Measurements from ENCODE around the gene UVRAG. TPM values are rescaled to one million over a fixed set of nuclear protein-coding genes. Genes with fewer than 3 reads are reported as not detected.

UVRAG gene
- total and polyA plus RNA-seq, 4 experiments from 2014 or later, result 11.2 to 32.2 (median 21.3) TPM

DNA sequence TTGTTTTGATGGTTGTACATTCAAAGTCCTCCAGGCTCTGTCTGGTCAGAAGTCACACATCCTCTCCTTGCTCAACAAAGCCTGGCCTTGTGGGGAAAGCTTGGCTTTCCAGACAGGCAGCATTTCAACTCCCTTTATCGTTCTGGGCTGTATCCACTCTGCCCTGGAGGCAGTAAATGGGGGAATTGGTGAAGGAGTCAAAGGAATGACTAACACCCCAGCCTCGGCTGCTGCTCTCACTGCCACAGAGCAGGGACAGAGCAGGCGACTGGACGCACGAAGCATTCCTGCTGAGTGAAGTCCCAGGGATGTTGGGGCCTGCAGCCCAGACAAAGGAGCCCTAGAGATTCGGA is 338.5 kb downstream of the UVRAG start:
- H3K27ac Mint-ChIP-seq, result peak overlapping the region in 3 of 7 donors; percentile 3 to 48 (median 15)
- no peak overlapping the region for H3K27ac ChIP-seq (ENCODE audit: low read depth, low read length)

DNA sequence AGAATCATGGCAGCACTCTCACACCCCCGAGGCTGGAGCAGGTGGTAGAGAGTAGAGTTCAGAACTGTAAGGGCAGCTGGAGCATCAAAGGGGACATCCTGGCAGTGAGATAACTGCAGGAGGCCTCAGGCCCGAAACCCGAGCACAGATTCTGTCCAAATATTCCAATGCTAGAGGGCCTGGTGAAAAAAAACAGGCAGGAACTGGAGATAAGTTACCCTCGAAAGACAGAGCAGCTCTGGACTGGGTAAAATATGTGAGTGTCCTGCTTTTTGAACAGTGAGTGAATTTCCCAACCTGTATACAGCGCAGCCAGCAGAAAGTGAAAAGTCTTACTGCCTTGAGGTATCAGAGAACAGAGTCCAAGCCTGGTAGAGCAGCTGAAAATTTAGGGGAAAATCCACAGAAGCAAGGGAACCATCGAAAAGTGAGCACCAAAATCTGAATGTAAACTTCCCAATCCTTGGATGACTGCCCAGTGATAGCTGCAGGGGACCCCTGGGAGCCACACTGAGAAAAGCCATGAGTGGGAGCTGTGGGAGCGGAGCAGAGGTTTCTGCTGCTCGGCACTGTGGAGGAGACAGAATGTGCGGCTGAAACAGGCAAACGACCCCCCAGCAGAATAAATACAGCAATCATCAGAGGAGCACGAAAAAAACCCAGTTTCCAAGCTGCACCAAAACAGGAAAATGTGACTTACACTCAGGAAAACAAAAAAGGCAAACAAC is 340.7 kb downstream of the UVRAG start:
- intact Hi-C loops (cut with micrococcal nuclease), result no loop called here
- no peaks in the 10 kb centered on the region for H3K36me3 Mint-ChIP-seq
- no peaks in the 10 kb centered on the region for H3K9me3 Mint-ChIP-seq
- H3K4me3 ChIP-seq (ENCODE audit: low read length in 2 of 2), result no peak overlapping the region
- ChIA-PET CTCF (ENCODE audit: partially characterized antibody) (interaction anchor here (1.4 kb wide), 1 partner anchor 259 kb away, joined by 8 read pairs; no protein-coding TSS in a partner anchor), POLR2A (ENCODE audit: partially characterized antibody) (no interaction called here)
- peaks cover 22% of the 10 kb centered on the region for H3K4me1 ChIP-seq (ENCODE audit: insufficient read depth, low read length)
- H3K4me1 Mint-ChIP-seq, result peaks cover 16 to 28% (median 21%) of the 10 kb centered on the region in 4 donors
- H3K4me3 Mint-ChIP-seq, result no peak overlapping the region
- H3K27ac Mint-ChIP-seq, result peak overlapping the region in 1 of 7 donors; percentile 38
- H3K36me3 ChIP-seq (ENCODE audit: insufficient read depth, low read length), result no peaks in the 10 kb centered on the region
- H3K27ac ChIP-seq (ENCODE audit: low read depth, low read length), result no peak overlapping the region
- no peak for DNase-seq
- H3K27me3 ChIP-seq (ENCODE audit: insufficient read depth, low read length), result no peaks in the 10 kb centered on the region
- H3K9me3 ChIP-seq (ENCODE audit: control insufficient read depth in 1 of 2, low read length in 2 of 2), result no peaks in the 10 kb centered on the region
- peaks cover 0 to 2% of the 10 kb centered on the region in 2 donors for H3K27me3 Mint-ChIP-seq

More for the DNA sequence above, 338.5 kb downstream of the UVRAG start:
- Histone ChIP-seq H3K9me3 (ENCODE audit: control insufficient read depth in 1 of 2, low read length in 2 of 2) (no peaks in the 10 kb centered on the region), H3K4me3 (ENCODE audit: low read length in 2 of 2) (no peak overlapping the region), H3K36me3 (ENCODE audit: insufficient read depth, low read length) (no peaks in the 10 kb centered on the region), H3K27me3 (ENCODE audit: insufficient read depth, low read length) (no peaks in the 10 kb centered on the region), H3K4me1 (ENCODE audit: insufficient read depth, low read length) (peaks cover 22% of the 10 kb centered on the region)
- H3K9me3 Mint-ChIP-seq, result no peaks in the 10 kb centered on the region
- H3K4me1 Mint-ChIP-seq, result peaks cover 16 to 28% (median 22%) of the 10 kb centered on the region in 4 donors
- ChIA-PET POLR2A (ENCODE audit: partially characterized antibody) (no interaction called here), CTCF (ENCODE audit: partially characterized antibody) (interaction anchor here (0.9 to 2.9 kb wide), 3 partner anchors 32 to 257 kb away, joined by 4 to 105 read pairs (median 11); no protein-coding TSS in a partner anchor)
- intact Hi-C loops (cut with micrococcal nuclease), result loop anchor here (5.0 kb wide), 1 partner anchor 351 kb away; no protein-coding TSS in a partner anchor
- peaks cover 0 to 2% of the 10 kb centered on the region in 2 donors for H3K27me3 Mint-ChIP-seq
- H3K36me3 Mint-ChIP-seq, result no peaks in the 10 kb centered on the region
- H3K4me3 Mint-ChIP-seq, result peak overlapping the region in 5 of 8 donors; percentile 58 to 86 (median 80)
- DNase-seq, result no peak

DNA sequence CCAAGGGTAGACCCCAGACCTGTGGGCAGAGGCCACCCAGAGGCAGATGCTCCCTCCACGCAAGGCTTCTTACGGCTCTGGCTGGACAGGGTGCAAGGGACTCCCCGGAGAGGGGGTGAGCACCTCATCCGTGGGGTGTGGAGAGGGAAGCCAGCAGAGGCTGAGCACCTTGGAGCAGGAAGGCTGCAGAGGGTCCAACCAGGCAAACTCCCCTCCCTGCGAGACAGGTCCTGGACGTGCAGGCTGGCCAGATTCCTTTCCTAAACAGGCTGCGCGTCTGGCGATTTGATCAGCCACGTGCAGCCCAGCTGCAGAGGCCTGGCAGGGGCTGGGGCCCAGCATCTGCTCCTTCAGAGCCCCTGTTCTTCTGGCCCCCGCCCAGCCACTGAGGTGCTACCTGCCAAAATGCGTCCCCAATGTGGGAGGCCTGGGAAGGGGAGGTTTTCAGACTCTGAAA is 342.0 kb downstream of the UVRAG start:
- Histone ChIP-seq H3K4me3 (ENCODE audit: low read length in 2 of 2) (no peak overlapping the region), H3K36me3 (ENCODE audit: insufficient read depth, low read length) (no peaks in the 10 kb centered on the region), H3K27ac (ENCODE audit: low read depth, low read length) (no peak overlapping the region), H3K27me3 (ENCODE audit: insufficient read depth, low read length) (no peaks in the 10 kb centered on the region), H3K4me1 (ENCODE audit: insufficient read depth, low read length) (peaks cover 19% of the 10 kb centered on the region), H3K9me3 (ENCODE audit: control insufficient read depth in 1 of 2, low read length in 2 of 2) (no peaks in the 10 kb centered on the region)
- H3K27ac Mint-ChIP-seq, result no peak overlapping the region
- ChIA-PET CTCF (ENCODE audit: partially characterized antibody) (interaction anchor here (1.1 kb wide), 1 partner anchor 259 kb away, joined by 5 read pairs; no protein-coding TSS in a partner anchor), POLR2A (ENCODE audit: partially characterized antibody) (no interaction called here)
- no peak overlapping the region for H3K4me3 Mint-ChIP-seq
- H3K9me3 Mint-ChIP-seq, result no peaks in the 10 kb centered on the region
- no peak for DNase-seq
- peaks cover 0 to 2% of the 10 kb centered on the region in 2 donors for H3K27me3 Mint-ChIP-seq
- intact Hi-C loops (cut with micrococcal nuclease), result no loop called here
- H3K4me1 Mint-ChIP-seq, result peaks cover 13 to 20% (median 17%) of the 10 kb centered on the region in 4 donors
- H3K36me3 Mint-ChIP-seq, result no peaks in the 10 kb centered on the region

GRCh38 chr11:76157891-76158290 is 342.9 kb downstream of the UVRAG start:
- Histone ChIP-seq H3K4me1 (ENCODE audit: insufficient read depth, low read length) (peaks cover 10% of the 10 kb centered on the region), H3K9me3 (ENCODE audit: control insufficient read depth in 1 of 2, low read length in 2 of 2) (no peaks in the 10 kb centered on the region), H3K27ac (ENCODE audit: low read depth, low read length) (no peak overlapping the region), H3K27me3 (ENCODE audit: insufficient read depth, low read length) (no peaks in the 10 kb centered on the region), H3K36me3 (ENCODE audit: insufficient read depth, low read length) (no peaks in the 10 kb centered on the region), H3K4me3 (ENCODE audit: low read length in 2 of 2) (no peak overlapping the region)
- intact Hi-C loops (cut with micrococcal nuclease), result no loop called here
- H3K4me3 Mint-ChIP-seq, result no peak overlapping the region
- H3K9me3 Mint-ChIP-seq, result no peaks in the 10 kb centered on the region
- H3K27ac Mint-ChIP-seq, result no peak overlapping the region
- no peak for DNase-seq
- CTCF ChIA-PET (ENCODE audit: partially characterized antibody), result interaction anchor here (1.1 kb wide), 1 partner anchor 260 kb away, joined by 5 read pairs; no protein-coding TSS in a partner anchor
- no peaks in the 10 kb centered on the region for H3K36me3 Mint-ChIP-seq
- peaks cover 0 to 2% of the 10 kb centered on the region in 2 donors for H3K27me3 Mint-ChIP-seq
- peaks cover 6 to 11% (median 8%) of the 10 kb centered on the region in 4 donors for H3K4me1 Mint-ChIP-seq
- POLR2A ChIA-PET (ENCODE audit: partially characterized antibody), result no interaction called here

DNA sequence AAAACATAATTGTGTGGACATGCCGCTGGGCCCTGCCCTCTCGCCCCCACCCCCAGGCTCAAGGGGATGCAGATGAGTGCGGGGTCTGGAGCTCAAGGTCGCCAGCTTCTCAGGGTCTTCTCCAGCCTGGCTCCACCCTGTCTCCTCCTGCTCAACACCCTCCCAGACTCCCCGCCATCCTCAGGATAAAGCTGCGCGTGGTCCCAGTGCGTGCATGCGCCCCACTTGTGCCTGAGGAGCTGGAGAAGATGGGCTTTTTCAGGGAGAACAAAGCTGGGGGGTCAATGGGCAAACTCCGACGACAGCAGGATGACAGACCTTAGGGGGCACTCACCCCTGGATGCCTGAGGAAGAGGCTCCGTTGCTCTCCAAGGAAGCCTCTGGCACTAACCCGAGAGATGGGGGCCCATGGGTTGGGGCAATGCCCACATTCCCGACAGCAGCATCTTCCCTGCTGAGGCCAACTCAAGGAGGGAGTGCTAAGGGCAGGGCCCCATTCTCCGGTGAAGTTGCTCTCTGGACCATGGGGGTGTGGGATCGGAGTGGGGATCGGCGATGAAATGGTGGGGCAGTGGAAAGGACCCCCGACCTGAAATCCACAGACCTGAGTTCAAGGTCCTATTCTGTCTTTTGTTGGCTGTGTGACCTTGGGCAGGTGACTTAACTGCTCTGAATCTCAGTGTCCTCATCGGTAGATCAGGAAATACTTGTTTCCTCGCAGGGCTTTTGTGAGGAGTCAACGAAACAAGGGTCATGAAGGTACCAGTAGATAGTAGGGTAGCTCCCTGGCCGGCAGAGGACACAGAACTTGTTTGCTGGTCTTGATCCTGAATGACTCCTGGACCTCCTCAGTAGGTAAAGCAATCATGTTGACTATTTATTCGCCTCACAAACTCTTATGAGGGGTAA is 343.6 kb downstream of the UVRAG start:
- Mint-ChIP-seq H3K4me1 (peaks cover 0 to 4% (median 2%) of the 10 kb centered on the region in 4 donors), H3K27me3 (peaks cover 0 to 2% of the 10 kb centered on the region in 2 donors), H3K9me3 (no peaks in the 10 kb centered on the region), H3K27ac (no peak overlapping the region), H3K4me3 (no peak overlapping the region), H3K36me3 (no peaks in the 10 kb centered on the region)
- no peaks in the 10 kb centered on the region for H3K36me3 ChIP-seq (ENCODE audit: insufficient read depth, low read length)
- no peak overlapping the region for H3K4me3 ChIP-seq (ENCODE audit: low read length in 2 of 2)
- intact Hi-C loops (cut with micrococcal nuclease), result no loop called here
- H3K27me3 ChIP-seq (ENCODE audit: insufficient read depth, low read length), result no peaks in the 10 kb centered on the region
- H3K4me1 ChIP-seq (ENCODE audit: insufficient read depth, low read length), result peaks cover 3% of the 10 kb centered on the region
- H3K27ac ChIP-seq (ENCODE audit: low read depth, low read length), result no peak overlapping the region
- H3K9me3 ChIP-seq (ENCODE audit: control insufficient read depth in 1 of 2, low read length in 2 of 2), result no peaks in the 10 kb centered on the region
- ChIA-PET POLR2A (ENCODE audit: partially characterized antibody) (no interaction called here), CTCF (ENCODE audit: partially characterized antibody) (interaction anchor here (1.1 kb wide), 1 partner anchor 261 kb away, joined by 5 read pairs; no protein-coding TSS in a partner anchor)
- no peak for DNase-seq

DNA sequence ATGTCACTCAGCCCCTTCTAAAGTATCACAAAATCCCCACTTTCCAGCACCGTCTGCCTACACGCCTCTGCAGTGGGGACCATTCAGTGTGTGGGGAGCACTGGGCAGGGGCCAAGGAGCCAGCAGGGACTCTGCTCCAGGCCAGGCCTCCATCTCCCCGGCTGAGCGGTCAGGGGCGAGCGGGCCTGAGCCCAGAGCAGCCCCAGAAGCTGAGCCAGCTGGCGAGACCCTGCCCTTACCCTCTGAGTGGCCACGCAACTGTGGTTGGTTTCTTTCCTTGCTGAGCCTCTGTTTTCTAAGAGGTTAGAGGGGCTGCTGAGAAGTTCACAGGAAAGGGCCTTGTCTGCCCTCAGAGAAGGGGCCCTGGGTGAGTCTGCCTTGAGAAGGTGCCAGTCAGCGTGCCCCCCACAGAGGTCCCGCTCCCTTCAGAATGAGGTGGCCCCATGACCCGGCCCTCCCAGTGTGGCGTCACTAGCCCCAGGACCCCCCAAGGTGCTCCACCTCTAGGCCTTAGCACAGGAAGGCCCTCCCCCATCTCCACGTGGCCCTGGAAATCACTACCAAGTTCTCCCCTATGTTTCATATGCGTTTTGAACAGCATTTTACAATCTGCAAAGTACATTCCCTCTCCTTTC is 344.4 kb downstream of the UVRAG start:
- no peak overlapping the region for H3K4me3 ChIP-seq (ENCODE audit: low read length in 2 of 2)

More for the DNA sequence above, 344.4 kb downstream of the UVRAG start:
- H3K4me1 Mint-ChIP-seq, result no peaks in the 10 kb centered on the region
- Histone ChIP-seq H3K9me3 (ENCODE audit: control insufficient read depth in 1 of 2, low read length in 2 of 2) (no peaks in the 10 kb centered on the region), H3K36me3 (ENCODE audit: insufficient read depth, low read length) (no peaks in the 10 kb centered on the region), H3K4me1 (ENCODE audit: insufficient read depth, low read length) (no peaks in the 10 kb centered on the region), H3K27ac (ENCODE audit: low read depth, low read length) (no peak overlapping the region), H3K27me3 (ENCODE audit: insufficient read depth, low read length) (no peaks in the 10 kb centered on the region)
- H3K4me3 Mint-ChIP-seq, result no peak overlapping the region
- H3K27me3 Mint-ChIP-seq, result peaks cover 0 to 2% of the 10 kb centered on the region in 2 donors
- POLR2A ChIA-PET (ENCODE audit: partially characterized antibody), result no interaction called here
- no peaks in the 10 kb centered on the region for H3K9me3 Mint-ChIP-seq
- H3K36me3 Mint-ChIP-seq, result no peaks in the 10 kb centered on the region
- CTCF ChIA-PET (ENCODE audit: partially characterized antibody), result no interaction called here
- no peak overlapping the region for H3K27ac Mint-ChIP-seq
- intact Hi-C loops (cut with micrococcal nuclease), result no loop called here
- DNase-seq, result no peak

All from CD4-positive, alpha-beta memory T cell (primary cell).